ENCODE data around the gene GBF1.

The GBF1 gene

DNA sequence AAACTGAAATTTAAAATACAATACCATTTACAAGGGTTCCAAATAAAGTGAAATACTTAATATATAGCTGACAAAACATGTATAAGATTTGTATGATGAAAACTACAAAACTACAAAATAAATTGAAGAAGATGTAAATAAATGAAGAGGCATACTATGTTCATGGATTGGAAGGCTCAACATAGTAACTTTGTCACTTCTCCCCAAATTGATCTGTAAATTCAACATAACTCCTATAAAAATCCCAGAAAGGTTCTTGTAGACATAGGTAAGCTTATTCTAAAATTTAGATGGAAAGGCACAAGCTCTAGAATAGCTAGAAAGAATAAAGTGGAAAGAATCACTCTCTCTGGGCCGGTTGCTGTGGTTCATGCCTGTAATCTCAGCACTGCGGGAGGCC lies 126.0 kb downstream of the GBF1 start:
- no peaks in the 10 kb centered on the region for H3K9me3 ChIP-seq (ENCODE audit: low read depth, low read length)
- H3K4me3 ChIP-seq: no peak overlapping the region
- no peak overlapping the region for H3K9ac ChIP-seq (ENCODE audit: insufficient read length)
- H3K36me3 ChIP-seq (ENCODE audit: insufficient read depth, low read length): peaks cover 3% of the 10 kb centered on the region; the same call in 1 of the 2 replicates
- H3K27ac ChIP-seq: no peak overlapping the region
- TF ChIP-seq FOXP2 (optimal IDR thresholded peaks at IDR 0.05; ENCODE audit: control extremely low read depth, extremely low read length, insufficient read depth) (no peak), EZH2 (IDR thresholded peaks at IDR 0.05) (no peak), POLR2AphosphoS5 (IDR thresholded peaks at IDR 0.05; ENCODE audit: borderline replicate concordance, low read depth, low read length) (no peak)
- DNase-seq (ENCODE audit: low read depth, low spot score): no peak

GRCh38 chr10:102375250-102375649 lies 129.9 kb downstream of the GBF1 start:
- H3K9me3 ChIP-seq (ENCODE audit: low read depth, low read length): no peaks in the 10 kb centered on the region
- TF ChIP-seq EZH2 (IDR thresholded peaks at IDR 0.05): no peak
- no peak for TF ChIP-seq FOXP2 (optimal IDR thresholded peaks at IDR 0.05; ENCODE audit: control extremely low read depth, extremely low read length, insufficient read depth)
- no peak for TF ChIP-seq POLR2AphosphoS5 (IDR thresholded peaks at IDR 0.05; ENCODE audit: borderline replicate concordance, low read depth, low read length)
- H3K36me3 ChIP-seq (ENCODE audit: insufficient read depth, low read length): peaks cover 3% of the 10 kb centered on the region; the same call in 1 of the 2 replicates
- no peak overlapping the region for H3K4me3 ChIP-seq
- H3K9ac ChIP-seq (ENCODE audit: insufficient read length): no peak overlapping the region
- H3K27ac ChIP-seq: no peak overlapping the region
- DNase-seq (ENCODE audit: low read depth, low spot score): no peak

DNA sequence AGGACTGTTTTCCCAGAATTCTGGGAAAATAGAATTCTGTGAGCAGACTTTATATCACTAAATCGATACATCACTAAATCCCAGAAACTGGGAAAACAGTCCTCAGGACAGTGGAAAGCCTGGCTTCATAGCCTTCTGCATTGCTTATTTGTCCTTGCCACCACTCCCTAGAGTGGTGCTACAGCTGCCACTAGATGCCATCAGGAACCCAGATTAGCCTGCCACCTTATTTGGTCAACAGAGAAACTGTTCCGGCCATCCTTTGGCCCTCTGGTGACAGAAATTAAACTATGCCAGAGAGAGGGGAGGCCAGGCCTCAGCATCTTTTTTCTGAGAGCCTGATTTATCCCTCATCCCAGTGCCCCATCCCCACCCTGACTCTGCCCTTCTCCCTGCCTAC lies 130.5 kb downstream of the GBF1 start:
- Histone ChIP-seq H3K27ac (no peak overlapping the region), H3K4me3 (no peak overlapping the region), H3K36me3 (ENCODE audit: insufficient read depth, low read length) (peaks cover under 1% of the 10 kb centered on the region; the same call in 1 of the 2 replicates), H3K9me3 (ENCODE audit: low read depth, low read length) (no peaks in the 10 kb centered on the region), H3K9ac (ENCODE audit: insufficient read length) (no peak overlapping the region)
- no peak for TF ChIP-seq POLR2AphosphoS5 (IDR thresholded peaks at IDR 0.05; ENCODE audit: borderline replicate concordance, low read depth, low read length)
- no peak for TF ChIP-seq FOXP2 (optimal IDR thresholded peaks at IDR 0.05; ENCODE audit: control extremely low read depth, extremely low read length, insufficient read depth)
- no peak for TF ChIP-seq EZH2 (IDR thresholded peaks at IDR 0.05)
- no peak for DNase-seq (ENCODE audit: low read depth, low spot score)

- Histone ChIP-seq H3K36me3 (ENCODE audit: insufficient read depth, low read length) (no peaks in the 10 kb centered on the region; the same call in 1 of the 2 replicates), H3K27ac (no peak overlapping the region), H3K9ac (ENCODE audit: insufficient read length) (no peak overlapping the region), H3K4me3 (no peak overlapping the region), H3K9me3 (ENCODE audit: low read depth, low read length) (no peaks in the 10 kb centered on the region)
- DNase-seq (ENCODE audit: low read depth, low spot score): no peak
- TF ChIP-seq FOXP2 (optimal IDR thresholded peaks at IDR 0.05; ENCODE audit: control extremely low read depth, extremely low read length, insufficient read depth) (no peak), POLR2AphosphoS5 (IDR thresholded peaks at IDR 0.05; ENCODE audit: borderline replicate concordance, low read depth, low read length) (no peak), EZH2 (IDR thresholded peaks at IDR 0.05) (no peak)
Measured at GRCh38 chr10:102376901-102377300, 131.6 kb downstream of the GBF1 start.

- H3K27ac ChIP-seq: no peak overlapping the region
- DNase-seq (ENCODE audit: low read depth, low spot score): no peak
- H3K9me3 ChIP-seq (ENCODE audit: low read depth, low read length): no peaks in the 10 kb centered on the region
- no peak for TF ChIP-seq EZH2 (IDR thresholded peaks at IDR 0.05)
- no peak for TF ChIP-seq POLR2AphosphoS5 (IDR thresholded peaks at IDR 0.05; ENCODE audit: borderline replicate concordance, low read depth, low read length)
- TF ChIP-seq FOXP2 (optimal IDR thresholded peaks at IDR 0.05; ENCODE audit: control extremely low read depth, extremely low read length, insufficient read depth): no peak
- no peak overlapping the region for H3K4me3 ChIP-seq
- H3K9ac ChIP-seq (ENCODE audit: insufficient read length): no peak overlapping the region
- H3K36me3 ChIP-seq (ENCODE audit: insufficient read depth, low read length): no peaks in the 10 kb centered on the region; the same call in 1 of the 2 replicates
Measured at GRCh38 chr10:102379383-102379782, 134.1 kb downstream of the GBF1 start.

DNA sequence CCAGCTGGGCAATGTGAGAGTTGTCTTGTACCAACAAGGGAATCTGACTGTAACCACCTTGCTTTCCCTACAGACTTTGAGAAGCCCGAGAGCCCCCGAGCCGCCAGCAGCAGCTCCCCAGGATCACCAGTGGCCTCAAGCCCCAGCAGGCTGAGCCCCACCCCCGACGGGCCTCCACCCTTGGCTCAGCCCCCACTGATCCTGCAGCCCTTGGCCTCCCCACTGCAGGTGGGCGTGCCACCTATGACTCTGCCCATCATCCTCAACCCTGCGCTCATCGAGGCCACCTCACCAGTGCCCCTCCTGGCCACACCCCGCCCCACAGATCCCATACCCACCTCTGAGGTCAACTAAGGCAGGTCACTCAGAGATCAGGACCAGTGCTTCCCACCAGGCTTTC lies 136.7 kb downstream of the GBF1 start:
- Histone ChIP-seq H3K4me3 (no peak overlapping the region), H3K9ac (ENCODE audit: insufficient read length) (no peak overlapping the region), H3K27ac (no peak overlapping the region), H3K36me3 (ENCODE audit: insufficient read depth, low read length) (no peaks in the 10 kb centered on the region; the same call in 1 of the 2 replicates), H3K9me3 (ENCODE audit: low read depth, low read length) (no peaks in the 10 kb centered on the region)
- no peak for DNase-seq (ENCODE audit: low read depth, low spot score)
- no peak for TF ChIP-seq EZH2 (IDR thresholded peaks at IDR 0.05)

DNA sequence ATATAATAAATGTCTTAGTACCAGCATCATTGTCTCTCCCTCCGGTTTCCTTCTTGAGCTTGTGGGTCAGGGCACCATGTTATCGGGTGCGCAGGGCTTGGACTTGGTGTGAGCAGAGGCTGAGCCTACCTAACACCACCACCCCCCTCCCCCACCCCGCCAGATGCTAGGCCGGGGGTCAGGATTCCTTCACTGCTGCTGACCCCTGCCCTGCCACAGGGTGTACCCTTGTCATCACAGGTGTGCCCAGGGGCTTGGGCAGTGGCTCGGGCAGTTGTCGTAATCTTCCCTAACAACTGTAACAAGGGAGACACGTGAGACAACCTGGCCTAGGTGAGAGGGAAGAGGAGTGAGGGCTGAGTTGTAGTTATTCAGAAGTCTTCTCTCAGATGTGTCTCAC lies 137.5 kb downstream of the GBF1 start:
- no peak for DNase-seq (ENCODE audit: low read depth, low spot score)
- Histone ChIP-seq H3K9me3 (ENCODE audit: low read depth, low read length) (no peaks in the 10 kb centered on the region), H3K4me3 (no peak overlapping the region), H3K36me3 (ENCODE audit: insufficient read depth, low read length) (no peaks in the 10 kb centered on the region; the same call in 1 of the 2 replicates), H3K9ac (ENCODE audit: insufficient read length) (no peak overlapping the region), H3K27ac (no peak overlapping the region)
- no peak for TF ChIP-seq EZH2 (IDR thresholded peaks at IDR 0.05)
- TF ChIP-seq FOXP2 (optimal IDR thresholded peaks at IDR 0.05; ENCODE audit: control extremely low read depth, extremely low read length, insufficient read depth): no peak
- TF ChIP-seq POLR2AphosphoS5 (IDR thresholded peaks at IDR 0.05; ENCODE audit: borderline replicate concordance, low read depth, low read length): no peak

- no peaks in the 10 kb centered on the region for H3K9me3 ChIP-seq (ENCODE audit: low read depth, low read length)
- TF ChIP-seq POLR2AphosphoS5 (IDR thresholded peaks at IDR 0.05; ENCODE audit: borderline replicate concordance, low read depth, low read length): no peak
- TF ChIP-seq FOXP2 (optimal IDR thresholded peaks at IDR 0.05; ENCODE audit: control extremely low read depth, extremely low read length, insufficient read depth): no peak
- TF ChIP-seq EZH2 (IDR thresholded peaks at IDR 0.05): no peak
- no peak for DNase-seq (ENCODE audit: low read depth, low spot score)
- no peak overlapping the region for H3K27ac ChIP-seq
- no peak overlapping the region for H3K9ac ChIP-seq (ENCODE audit: insufficient read length)
- no peaks in the 10 kb centered on the region; the same call in 1 of the 2 replicates for H3K36me3 ChIP-seq (ENCODE audit: insufficient read depth, low read length)
- no peak overlapping the region for H3K4me3 ChIP-seq
Measured at GRCh38 chr10:102384053-102384452, 138.7 kb downstream of the GBF1 start.
